ENCODE measurements around the gene SYTL3. TPM values are rescaled to one million over a fixed set of nuclear protein-coding genes. Genes with fewer than 3 reads are reported as not detected.

SYTL3 gene
- total RNA-seq, 4 donors from 2014 or later, result 4.8 to 23.1 (median 11.3) TPM

DNA sequence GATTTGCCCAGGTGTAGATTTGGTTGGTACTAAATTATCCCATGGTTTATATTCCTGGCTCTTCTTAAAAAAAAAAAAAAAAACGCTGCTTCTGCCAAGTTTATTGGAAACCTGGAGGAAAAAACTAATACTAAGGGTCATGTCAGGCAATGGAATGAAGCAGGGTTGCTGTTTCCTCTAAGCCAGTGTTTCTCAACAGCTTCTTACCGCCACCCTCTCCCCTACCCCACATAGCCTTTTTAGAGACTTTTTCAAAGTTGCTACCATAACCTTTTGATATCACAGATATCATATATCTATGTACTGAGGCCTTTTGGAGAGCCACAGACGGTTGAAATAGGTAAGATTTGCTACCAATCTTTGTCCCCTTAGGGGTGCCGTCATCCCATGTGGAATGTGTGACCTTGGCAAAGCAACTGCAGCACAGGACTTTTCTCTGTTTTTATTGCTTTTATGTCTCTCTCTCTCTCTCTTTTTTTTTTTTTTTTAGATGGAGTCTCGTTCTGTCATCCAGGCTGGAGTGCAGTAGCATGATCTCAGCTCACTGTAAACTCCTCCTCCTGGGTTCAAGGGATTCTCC, 35.0 kb downstream of the SYTL3 start:
- Histone ChIP-seq H3K27ac (no peak overlapping the region), H3K36me3 (no peaks in the 10 kb centered on the region), H3K9me3 (no peaks in the 10 kb centered on the region), H3K4me3 (no peak overlapping the region), H3K27me3 (no peaks in the 10 kb centered on the region), H3K4me1 (peaks cover 0 to 14% (median 2%) of the 10 kb centered on the region in 4 donors)
- TF ChIP-seq POLR2A (IDR thresholded peaks at IDR 0.05), result no peak
- TF ChIP-seq, protein P1, sequence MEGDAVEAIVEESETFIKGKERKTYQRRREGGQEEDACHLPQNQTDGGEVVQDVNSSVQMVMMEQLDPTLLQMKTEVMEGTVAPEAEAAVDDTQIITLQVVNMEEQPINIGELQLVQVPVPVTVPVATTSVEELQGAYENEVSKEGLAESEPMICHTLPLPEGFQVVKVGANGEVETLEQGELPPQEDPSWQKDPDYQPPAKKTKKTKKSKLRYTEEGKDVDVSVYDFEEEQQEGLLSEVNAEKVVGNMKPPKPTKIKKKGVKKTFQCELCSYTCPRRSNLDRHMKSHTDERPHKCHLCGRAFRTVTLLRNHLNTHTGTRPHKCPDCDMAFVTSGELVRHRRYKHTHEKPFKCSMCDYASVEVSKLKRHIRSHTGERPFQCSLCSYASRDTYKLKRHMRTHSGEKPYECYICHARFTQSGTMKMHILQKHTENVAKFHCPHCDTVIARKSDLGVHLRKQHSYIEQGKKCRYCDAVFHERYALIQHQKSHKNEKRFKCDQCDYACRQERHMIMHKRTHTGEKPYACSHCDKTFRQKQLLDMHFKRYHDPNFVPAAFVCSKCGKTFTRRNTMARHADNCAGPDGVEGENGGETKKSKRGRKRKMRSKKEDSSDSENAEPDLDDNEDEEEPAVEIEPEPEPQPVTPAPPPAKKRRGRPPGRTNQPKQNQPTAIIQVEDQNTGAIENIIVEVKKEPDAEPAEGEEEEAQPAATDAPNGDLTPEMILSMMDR (IDR thresholded peaks at IDR 0.05), result no peak
- no peak for DNase-seq

DNA sequence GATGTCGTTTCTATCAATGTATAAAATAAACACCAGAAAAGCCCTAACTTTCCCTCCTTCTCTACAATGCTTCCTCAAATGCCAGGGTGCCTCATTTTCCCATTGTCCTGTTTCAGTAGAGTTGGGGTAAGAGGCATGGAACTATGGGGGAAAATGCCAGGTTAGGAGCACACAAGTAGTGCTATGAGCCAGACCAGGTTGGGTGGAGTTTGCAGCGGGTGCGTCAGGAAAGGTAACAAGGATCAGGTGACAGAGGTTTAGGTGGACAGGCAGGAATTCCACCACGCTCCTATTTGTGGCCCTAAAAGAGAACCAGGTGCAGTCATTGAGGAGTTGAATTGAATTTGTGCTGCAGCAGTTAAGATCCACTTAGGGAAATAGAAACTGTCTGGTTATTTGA, 36.5 kb downstream of the SYTL3 start:
- Histone ChIP-seq H3K9me3 (no peaks in the 10 kb centered on the region), H3K4me3 (no peak overlapping the region), H3K4me1 (peaks cover 0 to 14% (median 2%) of the 10 kb centered on the region in 4 donors), H3K27ac (peak overlapping the region; percentile 7 to 79 (median 72)), H3K36me3 (no peaks in the 10 kb centered on the region), H3K27me3 (no peaks in the 10 kb centered on the region)
- TF ChIP-seq, protein P1 (IDR thresholded peaks at IDR 0.05), result no peak
- TF ChIP-seq POLR2A (IDR thresholded peaks at IDR 0.05), result no peak
- no peak for DNase-seq

DNA sequence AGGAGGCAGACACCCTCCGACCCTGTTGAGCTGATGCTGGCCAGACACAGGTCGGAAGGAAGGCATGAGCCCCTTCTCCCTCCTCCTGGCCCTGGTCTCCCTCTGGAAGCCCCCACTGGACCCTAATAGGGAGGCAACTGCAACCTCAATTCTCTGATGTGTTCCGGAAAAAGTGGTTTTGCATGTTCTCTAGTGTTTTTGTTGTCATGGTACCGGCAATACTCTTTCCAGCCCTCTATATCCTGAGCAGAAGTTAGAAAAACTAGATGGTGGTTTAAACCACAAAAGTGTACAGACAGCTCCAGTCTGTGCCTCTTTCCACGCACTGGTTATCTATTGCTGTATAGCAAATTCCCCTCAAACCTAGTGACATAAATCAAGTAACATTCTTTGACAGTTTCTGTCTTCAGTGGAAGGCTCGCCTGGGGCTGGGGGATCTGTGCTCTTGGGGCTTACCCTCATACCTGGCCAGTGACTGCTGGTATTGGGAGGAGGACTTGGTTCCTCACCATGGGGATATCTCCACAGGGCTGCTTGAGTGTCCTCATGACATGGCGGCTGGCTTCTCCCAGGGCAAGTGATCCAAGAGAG, 37.0 kb downstream of the SYTL3 start:
- Histone ChIP-seq H3K36me3 (no peaks in the 10 kb centered on the region), H3K9me3 (no peaks in the 10 kb centered on the region), H3K4me1 (peaks cover 0 to 14% (median 2%) of the 10 kb centered on the region in 4 donors), H3K27me3 (no peaks in the 10 kb centered on the region), H3K27ac (peak overlapping the region; percentile 68 to 79 (median 74)), H3K4me3 (no peak overlapping the region)
- peak in 1 of 2 donors; percentile 13 for TF ChIP-seq POLR2A (IDR thresholded peaks at IDR 0.05)
- TF ChIP-seq, protein P1 (IDR thresholded peaks at IDR 0.05), result no peak
- DNase-seq, result no peak

DNA sequence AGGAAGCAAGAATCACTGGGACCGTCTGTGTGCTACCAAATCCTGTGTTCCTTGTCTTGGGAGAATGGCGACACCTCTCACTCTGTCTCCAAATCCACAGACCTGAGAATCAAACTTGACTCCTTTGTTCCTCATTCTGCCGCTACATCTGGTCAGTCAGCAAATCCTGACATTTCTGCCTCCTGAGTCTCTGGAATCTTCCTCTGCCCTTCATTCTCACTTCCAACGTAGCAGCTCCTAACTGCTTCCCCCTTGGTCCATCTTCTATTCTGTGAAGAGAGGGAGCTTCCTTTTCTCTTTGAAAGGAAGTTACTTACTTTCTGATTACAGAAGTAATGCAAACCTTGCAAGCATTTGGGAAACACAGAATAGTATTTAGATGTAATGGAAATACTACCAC, 37.7 kb downstream of the SYTL3 start:
- H3K27ac ChIP-seq, result peak overlapping the region; percentile 68 to 79 (median 74)
- TF ChIP-seq, protein P1 (IDR thresholded peaks at IDR 0.05), result no peak
- no peak for TF ChIP-seq POLR2A (IDR thresholded peaks at IDR 0.05)

DNA sequence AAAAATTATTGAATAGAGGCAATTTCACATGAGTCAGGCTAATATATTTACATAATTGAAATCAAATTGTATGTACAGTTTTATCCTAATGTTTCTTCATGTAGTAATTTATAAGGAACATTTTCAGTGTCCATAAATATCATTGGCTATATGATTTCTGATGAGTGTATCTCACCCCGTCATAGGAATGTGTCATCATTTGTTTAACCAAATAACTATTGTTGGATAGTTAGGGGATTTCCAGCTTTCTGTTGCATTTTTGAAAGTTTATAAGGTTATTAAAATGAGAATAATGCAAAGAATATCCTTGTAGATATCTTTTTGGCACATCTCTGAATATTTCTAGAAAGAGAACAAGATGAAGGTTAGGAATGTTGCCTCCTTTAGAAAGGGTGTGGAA, 39.0 kb downstream of the SYTL3 start:
- peaks cover 0 to 14% (median 2%) of the 10 kb centered on the region in 4 donors for H3K4me1 ChIP-seq
- no peak for TF ChIP-seq POLR2A (IDR thresholded peaks at IDR 0.05)
- TF ChIP-seq, protein P1 (IDR thresholded peaks at IDR 0.05), result no peak
- no peak overlapping the region for H3K4me3 ChIP-seq
- H3K9me3 ChIP-seq, result no peaks in the 10 kb centered on the region
- peak overlapping the region in 1 of 4 donors; percentile 5 for H3K27ac ChIP-seq
- no peaks in the 10 kb centered on the region for H3K36me3 ChIP-seq
- H3K27me3 ChIP-seq, result no peaks in the 10 kb centered on the region
- no peak for DNase-seq

More for the DNA sequence above, 37.7 kb downstream of the SYTL3 start:
- H3K27me3 ChIP-seq, result no peaks in the 10 kb centered on the region
- DNase-seq, result no peak
- no peaks in the 10 kb centered on the region for H3K36me3 ChIP-seq
- H3K4me3 ChIP-seq, result no peak overlapping the region
- H3K9me3 ChIP-seq, result no peaks in the 10 kb centered on the region
- H3K4me1 ChIP-seq, result peaks cover 0 to 14% (median 2%) of the 10 kb centered on the region in 4 donors

Data from Peyer's patch (tissue), 4 donors.